Neural crest cell (in vitro differentiated cells): Measurements from ENCODE around the gene WBP11. TPM values are rescaled to one million over a fixed set of nuclear protein-coding genes. Genes with fewer than 3 reads are reported as not detected.

Source experiments
- DNase-seq: peaks from one replicate; pipeline ENCODE4 v3.0.0; 2021; ENCODE audit warnings: low read depth, mixed read lengths, low spot score
- H3K27ac Mint-ChIP-seq: one replicate; pipeline ENCODE4 v1.8.0; 2021; ENCODE audit warnings: mild to moderate bottlenecking, mixed read lengths; ENCODE audit not compliant: unreplicated experiment
- H3K27me3 Mint-ChIP-seq: 2 replicates; pipeline ENCODE4 v1.8.0; 2021; ENCODE audit warnings: low read depth, mild to moderate bottlenecking, mixed read lengths
- H3K36me3 Mint-ChIP-seq: 2 replicates; pipeline ENCODE4 v1.8.0; 2021; ENCODE audit warnings: low read depth, mild to moderate bottlenecking, mixed read lengths
- H3K4me1 Mint-ChIP-seq: 2 replicates; pipeline ENCODE4 v1.8.0; 2021; ENCODE audit warnings: mixed read lengths
- H3K4me3 Mint-ChIP-seq: one replicate; pipeline ENCODE4 v1.8.0; 2021; ENCODE audit warnings: mild to moderate bottlenecking, mixed read lengths
- H3K9me3 Mint-ChIP-seq: 2 replicates; pipeline ENCODE4 v1.8.0; 2021; ENCODE audit warnings: mixed read lengths
- total RNA-seq: library from RNA; stranded (reverse); gene quantifications from 2 replicates; pipeline ENCODE4 v1.2.1, GENCODE V29; 2021
- TF ChIP-seq, protein P1 (sequence below): fragments of 200-600 bp; sonication (generic); conservative IDR thresholded peaks from 2 replicates; pipeline ENCODE4 v1.5.0; 2021; ENCODE audit warnings: antibody characterized with exemption, mild to moderate bottlenecking

Gene WBP11
- total RNA-seq, 1 donor from 2014 or later = 101 TPM

DNA sequence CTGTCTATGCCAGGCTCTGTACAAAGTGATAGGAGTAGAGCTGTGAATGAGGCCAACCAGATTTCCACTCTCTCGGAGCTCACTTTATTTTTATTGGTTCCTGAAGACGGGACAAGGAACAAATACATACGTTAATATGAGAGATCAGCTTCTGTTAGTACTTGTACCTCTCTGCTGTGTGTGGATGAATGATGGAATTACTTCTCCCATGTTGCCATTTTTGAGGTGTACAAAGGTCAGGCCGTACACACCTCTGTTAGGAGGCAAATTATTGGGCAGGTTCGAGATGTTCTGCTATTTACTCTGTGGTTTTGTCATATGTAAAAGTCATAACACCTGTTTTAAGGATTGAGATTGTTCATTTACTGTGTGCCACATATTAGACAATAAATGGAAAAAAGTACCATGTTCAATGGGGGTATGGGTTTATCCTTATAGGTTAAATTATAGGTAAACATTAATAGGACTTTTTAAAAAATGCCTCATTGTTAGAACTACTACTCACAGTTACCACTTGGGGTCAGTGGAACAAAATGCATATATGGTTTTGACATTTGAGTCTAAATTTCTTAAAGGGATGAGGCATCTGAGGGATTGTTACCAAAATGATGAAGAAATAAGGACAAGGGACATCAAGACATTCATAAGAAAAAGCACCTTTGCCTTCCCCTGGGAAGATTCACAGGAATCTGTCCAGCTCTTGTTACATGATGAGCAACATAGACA lies 26.9 kb downstream of the WBP11 start:
- Mint-ChIP-seq H3K4me3 (peak overlapping the region; percentile 98), H3K4me1 (peaks cover 53% of the 10 kb centered on the region), H3K9me3 (no peaks in the 10 kb centered on the region), H3K27ac (no peak overlapping the region), H3K36me3 (no peaks in the 10 kb centered on the region), H3K27me3 (peaks cover 7% of the 10 kb centered on the region)
- DNase-seq = no peak
- TF ChIP-seq, protein P1, sequence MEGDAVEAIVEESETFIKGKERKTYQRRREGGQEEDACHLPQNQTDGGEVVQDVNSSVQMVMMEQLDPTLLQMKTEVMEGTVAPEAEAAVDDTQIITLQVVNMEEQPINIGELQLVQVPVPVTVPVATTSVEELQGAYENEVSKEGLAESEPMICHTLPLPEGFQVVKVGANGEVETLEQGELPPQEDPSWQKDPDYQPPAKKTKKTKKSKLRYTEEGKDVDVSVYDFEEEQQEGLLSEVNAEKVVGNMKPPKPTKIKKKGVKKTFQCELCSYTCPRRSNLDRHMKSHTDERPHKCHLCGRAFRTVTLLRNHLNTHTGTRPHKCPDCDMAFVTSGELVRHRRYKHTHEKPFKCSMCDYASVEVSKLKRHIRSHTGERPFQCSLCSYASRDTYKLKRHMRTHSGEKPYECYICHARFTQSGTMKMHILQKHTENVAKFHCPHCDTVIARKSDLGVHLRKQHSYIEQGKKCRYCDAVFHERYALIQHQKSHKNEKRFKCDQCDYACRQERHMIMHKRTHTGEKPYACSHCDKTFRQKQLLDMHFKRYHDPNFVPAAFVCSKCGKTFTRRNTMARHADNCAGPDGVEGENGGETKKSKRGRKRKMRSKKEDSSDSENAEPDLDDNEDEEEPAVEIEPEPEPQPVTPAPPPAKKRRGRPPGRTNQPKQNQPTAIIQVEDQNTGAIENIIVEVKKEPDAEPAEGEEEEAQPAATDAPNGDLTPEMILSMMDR = peak; percentile 49

DNA sequence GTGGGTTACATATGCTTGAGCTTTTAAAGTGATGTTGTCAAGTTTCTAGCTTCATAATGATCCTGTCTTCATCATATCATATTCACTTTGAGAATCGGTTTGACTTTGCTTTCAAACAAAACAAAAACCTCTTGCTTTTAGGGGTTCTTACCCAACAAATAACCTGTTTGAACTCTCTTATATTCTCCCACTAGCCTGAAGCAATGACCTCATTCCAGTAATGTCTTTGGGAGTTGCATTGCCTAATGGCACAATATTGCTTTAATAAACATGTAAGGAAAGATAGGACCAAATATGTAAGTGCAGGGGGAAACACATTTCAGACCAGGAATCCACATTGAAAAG lies 27.7 kb downstream of the WBP11 start:
- Mint-ChIP-seq H3K27me3 (peaks cover 12% of the 10 kb centered on the region), H3K36me3 (no peaks in the 10 kb centered on the region), H3K4me3 (peak overlapping the region; percentile 98), H3K4me1 (peaks cover 61% of the 10 kb centered on the region), H3K27ac (no peak overlapping the region), H3K9me3 (no peaks in the 10 kb centered on the region)
- no peak for DNase-seq
- TF ChIP-seq, protein P1 = no peak

DNA sequence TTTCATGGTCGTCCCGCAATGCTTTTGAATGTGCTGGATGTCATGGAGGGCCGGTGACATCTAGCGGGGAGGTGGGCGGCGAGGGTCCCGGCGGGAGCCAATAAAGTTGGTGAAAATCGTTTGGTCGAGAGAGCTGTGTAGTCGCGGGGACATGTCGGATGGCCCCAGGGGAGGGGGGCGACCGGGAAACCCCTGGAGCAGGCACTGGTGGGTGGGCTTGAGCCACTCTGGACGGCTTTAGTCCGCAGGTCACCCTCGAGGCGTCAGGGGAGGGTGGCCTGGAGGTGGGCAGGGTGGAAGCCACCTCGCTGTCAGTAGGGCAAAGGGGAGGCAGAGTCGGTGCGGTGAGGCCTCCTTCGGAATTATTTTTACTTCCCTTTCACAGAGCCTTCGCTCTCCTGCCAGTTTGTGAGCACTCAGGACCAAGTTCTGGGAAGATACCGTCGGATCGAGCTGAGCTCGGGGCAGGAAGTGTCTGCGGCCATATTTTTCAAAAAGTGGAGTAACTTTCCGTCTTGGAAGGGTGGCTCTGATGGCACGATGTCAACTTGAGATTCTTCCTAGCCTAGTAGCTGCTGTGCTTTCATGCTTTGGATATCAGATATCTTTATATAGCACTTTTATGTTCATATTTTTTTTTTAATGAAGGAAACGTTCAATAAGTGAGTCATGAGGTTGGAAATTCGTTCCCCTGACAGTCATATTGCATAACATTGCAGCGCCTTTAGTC lies 28.2 kb downstream of the WBP11 start:
- Mint-ChIP-seq H3K4me1 (peaks cover 65% of the 10 kb centered on the region), H3K9me3 (no peaks in the 10 kb centered on the region), H3K27ac (peak overlapping the region; percentile 69), H3K27me3 (peaks cover 12% of the 10 kb centered on the region), H3K4me3 (peak overlapping the region; percentile 98), H3K36me3 (no peaks in the 10 kb centered on the region)
- no peak for DNase-seq
- TF ChIP-seq, protein P1 = peak; percentile 17

DNA sequence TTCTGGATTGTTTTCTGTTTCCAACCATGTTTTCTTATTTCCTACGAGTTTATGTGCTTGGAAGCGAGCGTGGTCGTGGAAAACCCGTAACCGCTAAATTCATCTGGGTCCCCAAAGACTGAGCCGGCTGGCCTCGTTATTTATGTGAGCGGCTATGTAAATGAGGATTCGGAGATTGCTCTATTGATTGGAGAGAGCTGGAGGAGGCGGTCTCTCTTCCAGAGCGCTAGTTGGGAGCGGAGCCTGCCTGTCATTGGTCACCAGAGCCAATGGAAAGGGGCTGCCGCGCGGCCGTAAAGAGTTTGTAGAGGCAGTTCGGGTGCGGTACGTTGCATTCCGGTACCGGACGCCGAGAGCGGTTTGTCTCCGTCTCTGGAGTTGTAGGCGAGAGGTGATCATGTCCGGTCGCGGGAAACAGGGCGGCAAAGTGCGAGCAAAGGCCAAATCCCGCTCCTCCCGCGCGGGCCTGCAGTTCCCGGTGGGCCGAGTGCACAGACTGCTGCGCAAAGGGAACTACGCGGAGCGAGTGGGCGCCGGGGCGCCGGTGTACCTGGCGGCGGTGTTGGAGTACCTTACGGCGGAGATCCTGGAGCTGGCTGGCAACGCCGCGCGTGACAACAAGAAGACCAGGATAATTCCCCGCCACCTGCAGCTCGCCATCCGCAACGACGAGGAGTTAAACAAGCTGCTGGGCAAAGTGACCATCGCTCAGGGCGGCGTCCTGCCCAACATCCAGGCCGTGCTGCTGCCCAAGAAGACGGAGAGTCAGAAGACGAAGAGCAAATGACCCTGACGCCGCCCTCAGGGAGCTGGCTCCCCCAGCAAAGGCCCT lies 29.0 kb downstream of the WBP11 start:
- Mint-ChIP-seq H3K36me3 (no peaks in the 10 kb centered on the region), H3K4me3 (peak overlapping the region; percentile 98), H3K9me3 (no peaks in the 10 kb centered on the region), H3K27ac (peak overlapping the region; percentile 91), H3K27me3 (peaks cover 12% of the 10 kb centered on the region), H3K4me1 (peaks cover 72% of the 10 kb centered on the region)
- DNase-seq = peak; percentile 75
- TF ChIP-seq, protein P1 = peak; percentile 40

DNA sequence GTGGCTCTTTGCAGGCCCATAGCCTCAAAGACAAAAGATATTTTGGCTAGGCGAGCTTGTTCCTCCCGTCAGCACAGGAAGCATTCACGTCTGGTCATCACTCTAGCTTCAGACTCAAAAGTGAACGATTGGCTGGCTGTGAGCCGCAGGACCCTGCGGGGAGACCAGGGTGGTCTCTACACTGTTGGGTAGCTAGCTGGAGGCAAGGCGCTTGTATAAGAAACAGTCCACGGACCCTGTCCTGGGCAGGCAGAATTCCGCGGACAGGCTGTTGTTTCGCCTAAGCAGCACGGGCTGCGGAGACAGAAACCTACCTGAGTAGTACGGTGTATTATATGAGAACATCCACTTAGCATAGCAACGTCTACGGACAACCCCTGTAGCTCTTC lies 29.6 kb downstream of the WBP11 start:
- Mint-ChIP-seq H3K4me1 (peaks cover 79% of the 10 kb centered on the region), H3K4me3 (peak overlapping the region; percentile 98), H3K27me3 (peaks cover 12% of the 10 kb centered on the region), H3K36me3 (no peaks in the 10 kb centered on the region), H3K9me3 (no peaks in the 10 kb centered on the region), H3K27ac (peak overlapping the region; percentile 62)
- TF ChIP-seq, protein P1 = no peak
- DNase-seq = peak; percentile 38
